GF-D8 (cell line): Measurements from ENCODE around the gene VAMP5.
A peak's percentile ranks its signal among the peaks of the same experiment; 100 is the strongest.
"Not testable (repeated sequence)": the region's sequence is repeated elsewhere in the genome, so short reads cannot be mapped to it uniquely, and the experiment has no call there.

Experiments
- DNase-seq: peaks from one replicate; lab custom pipeline; 2025; lab: John Stamatoyannopoulos, UW

VAMP5 gene

GRCh38 chr2:85584857-85585780 is 888 bp downstream of the VAMP5 start:
- DNase-seq: peak; percentile 31

GRCh38 chr2:85585781-85586105 is 1.5 kb downstream of the VAMP5 start:
- no peak for DNase-seq

- DNase-seq: peak; percentile 50
These were observed 4.0 kb downstream of the VAMP5 start for GRCh38 chr2:85588236-85588635.

GRCh38 chr2:85588645-85589044 is 4.4 kb downstream of the VAMP5 start:
- no peak for DNase-seq

- no peak for DNase-seq
These were observed 5.0 kb downstream of the VAMP5 start for GRCh38 chr2:85589181-85589580.

- DNase-seq: peak; percentile 33
These were observed 6.0 kb downstream of the VAMP5 start for GRCh38 chr2:85589982-85590791.

- no peak for DNase-seq
These were observed 6.7 kb downstream of the VAMP5 start for GRCh38 chr2:85590950-85591349.

- DNase-seq: no peak
These were observed 7.3 kb downstream of the VAMP5 start for GRCh38 chr2:85591563-85591962.

- not testable (repeated sequence) for DNase-seq
These were observed 8.1 kb downstream of the VAMP5 start for GRCh38 chr2:85592299-85592698.

- DNase-seq: no peak
These were observed 8.8 kb downstream of the VAMP5 start for GRCh38 chr2:85593023-85593422.

- no peak for DNase-seq
These were observed 10.6 kb downstream of the VAMP5 start for GRCh38 chr2:85594715-85595300.

- peak; percentile 92 for DNase-seq
These were observed 11.2 kb downstream of the VAMP5 start, which contains the start of gene RNF181 for GRCh38 chr2:85595301-85596025. Gene RNF181 (plus strand): TSS chr2:85595745. CDS start chr2:85595764, 19 bp downstream.

- no peak for DNase-seq
These were observed 11.7 kb downstream of the VAMP5 start for GRCh38 chr2:85596026-85596333.

GRCh38 chr2:85596486-85597143 is 12.4 kb downstream of the VAMP5 start:
- DNase-seq: no peak

GRCh38 chr2:85597241-85597640 is 13.0 kb downstream of the VAMP5 start:
- DNase-seq: no peak

GRCh38 chr2:85598594-85599340 is 14.5 kb downstream of the VAMP5 start:
- DNase-seq: no peak

- DNase-seq: no peak
These were observed 15.4 kb downstream of the VAMP5 start for GRCh38 chr2:85599468-85600234.

GRCh38 chr2:85600235-85600575 is 16.0 kb downstream of the VAMP5 start:
- no peak for DNase-seq

GRCh38 chr2:85600951-85601770 is 16.9 kb downstream of the VAMP5 start:
- no peak for DNase-seq
